Measurements from ENCODE around the gene MISP.
"Not testable (repeated sequence)": the region's sequence is repeated elsewhere in the genome, so short reads cannot be mapped to it uniquely, and the experiment has no call there.

MISP gene

GRCh38 chr19:750640-751423, at the start of gene MISP:
TSS of gene MISP (plus strand) at chr19:751112. CDS start at chr19:756947, 5,835 bp downstream.
- DNase-seq (ENCODE audit: low read depth): no peak

GRCh38 chr19:702847-703246, 48.1 kb upstream of the MISP start:
- DNase-seq (ENCODE audit: low read depth): not testable (repeated sequence)

- DNase-seq (ENCODE audit: low read depth): no peak
Measured at GRCh38 chr19:703329-703650, 47.6 kb upstream of the MISP start.

GRCh38 chr19:703651-704446, 47.1 kb upstream of the MISP start:
- DNase-seq (ENCODE audit: low read depth): no peak

DNA sequence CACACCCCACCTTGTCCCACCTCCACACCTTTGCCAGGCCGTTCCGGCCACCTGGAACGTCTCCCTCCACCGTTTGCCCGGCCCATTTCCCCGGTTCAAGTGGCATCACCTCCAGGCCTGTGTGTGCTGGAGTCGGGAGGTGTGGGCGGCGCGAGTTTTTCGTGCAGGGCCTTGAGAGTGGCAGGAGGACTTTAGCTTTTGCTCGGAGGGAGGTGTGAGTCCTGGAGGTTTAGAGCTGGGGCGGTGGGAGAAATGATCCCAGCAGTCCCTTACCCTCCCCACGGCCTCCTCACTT, 46.5 kb upstream of the MISP start:
- DNase-seq (ENCODE audit: low read depth): no peak

- DNase-seq (ENCODE audit: low read depth): no peak
Measured at GRCh38 chr19:708154-709143, 42.5 kb upstream of the MISP start, which contains the start of gene PALM. TSS of gene PALM (plus strand) at chr19:708935. CDS start at chr19:709147, 212 bp downstream.

GRCh38 chr19:709196-709964, 41.5 kb upstream of the MISP start:
- no peak for DNase-seq (ENCODE audit: low read depth)

GRCh38 chr19:709965-710571, 40.8 kb upstream of the MISP start:
- DNase-seq (ENCODE audit: low read depth): no peak

GRCh38 chr19:710767-711166, 40.1 kb upstream of the MISP start:
- no peak for DNase-seq (ENCODE audit: low read depth)

DNA sequence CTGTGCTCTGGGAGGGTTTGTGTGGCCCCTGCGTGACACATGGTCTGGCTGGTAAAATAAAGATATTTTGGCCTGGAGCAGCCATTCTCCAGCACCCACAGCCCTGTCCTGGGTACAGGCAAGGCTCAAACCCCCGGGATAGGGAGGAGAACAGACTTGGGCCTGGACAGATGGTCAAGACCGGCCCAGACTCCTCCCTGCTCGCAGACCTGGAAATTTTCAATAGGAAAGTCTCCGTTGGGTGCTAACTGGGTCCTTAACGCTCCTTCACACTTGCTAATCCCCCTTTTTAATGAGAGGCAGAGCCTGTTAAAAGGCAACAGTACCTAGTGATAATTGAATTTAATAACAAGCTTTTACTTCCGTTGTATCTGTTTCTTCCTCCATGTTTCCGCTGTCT, 39.7 kb upstream of the MISP start:
- DNase-seq (ENCODE audit: low read depth): no peak

DNA sequence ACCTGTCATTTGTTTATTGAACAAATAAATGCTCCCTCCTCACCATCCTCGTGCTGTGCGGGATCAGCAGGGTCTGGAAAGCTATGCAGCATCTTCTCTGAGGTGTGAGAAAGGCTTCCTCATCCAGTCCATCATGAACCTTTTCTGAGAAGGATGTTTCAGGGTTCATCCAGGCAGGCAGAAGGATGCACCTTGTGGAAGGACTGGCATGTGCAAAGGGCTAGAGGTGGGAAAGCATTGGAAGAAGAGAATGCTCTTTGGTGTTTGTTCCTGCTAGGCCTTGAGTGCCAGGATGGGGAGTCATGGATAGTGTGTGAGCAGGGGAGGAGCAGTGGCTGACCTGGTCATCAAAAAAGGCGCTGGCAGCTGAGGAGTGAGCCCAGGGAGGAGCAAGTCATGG, 35.6 kb upstream of the MISP start:
- no peak for DNase-seq (ENCODE audit: low read depth)

DNA sequence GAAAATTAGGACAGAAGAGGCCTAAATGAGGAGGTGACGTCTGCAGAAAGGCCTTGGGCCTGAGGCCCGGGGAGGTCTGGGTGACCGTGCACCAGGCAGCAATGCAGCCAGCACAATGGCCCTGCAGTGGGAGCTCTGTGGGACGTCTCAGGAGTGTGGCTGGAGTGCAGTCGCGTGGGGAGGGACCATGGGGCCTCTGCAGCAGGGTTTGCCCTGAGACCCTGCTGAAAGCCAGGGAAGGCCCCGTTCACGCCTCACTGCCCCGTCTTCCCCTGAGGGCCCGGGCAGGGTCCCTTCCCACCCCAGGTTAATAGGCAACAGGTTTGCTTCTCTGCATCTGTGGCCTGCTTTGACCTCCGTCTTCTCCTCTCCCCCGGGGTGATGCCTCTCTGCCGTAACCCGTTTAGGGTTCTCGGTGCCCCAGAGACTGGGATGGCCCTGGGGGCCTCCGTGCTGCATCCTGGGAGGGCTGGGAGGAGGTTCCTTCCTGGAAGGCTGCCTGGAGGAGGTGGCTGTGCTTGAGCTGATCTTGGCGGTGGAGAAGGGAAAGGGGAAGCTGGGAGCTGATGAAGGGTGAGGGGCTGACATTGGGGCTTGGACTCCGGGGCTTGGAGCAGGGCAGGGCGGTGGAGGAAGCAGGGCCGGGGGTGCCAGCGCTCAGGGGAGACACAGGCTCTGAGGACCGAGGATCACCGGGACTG, 32.5 kb upstream of the MISP start:
- no peak for DNase-seq (ENCODE audit: low read depth)

GRCh38 chr19:718991-719512, 31.9 kb upstream of the MISP start:
- DNase-seq (ENCODE audit: low read depth): no peak

DNA sequence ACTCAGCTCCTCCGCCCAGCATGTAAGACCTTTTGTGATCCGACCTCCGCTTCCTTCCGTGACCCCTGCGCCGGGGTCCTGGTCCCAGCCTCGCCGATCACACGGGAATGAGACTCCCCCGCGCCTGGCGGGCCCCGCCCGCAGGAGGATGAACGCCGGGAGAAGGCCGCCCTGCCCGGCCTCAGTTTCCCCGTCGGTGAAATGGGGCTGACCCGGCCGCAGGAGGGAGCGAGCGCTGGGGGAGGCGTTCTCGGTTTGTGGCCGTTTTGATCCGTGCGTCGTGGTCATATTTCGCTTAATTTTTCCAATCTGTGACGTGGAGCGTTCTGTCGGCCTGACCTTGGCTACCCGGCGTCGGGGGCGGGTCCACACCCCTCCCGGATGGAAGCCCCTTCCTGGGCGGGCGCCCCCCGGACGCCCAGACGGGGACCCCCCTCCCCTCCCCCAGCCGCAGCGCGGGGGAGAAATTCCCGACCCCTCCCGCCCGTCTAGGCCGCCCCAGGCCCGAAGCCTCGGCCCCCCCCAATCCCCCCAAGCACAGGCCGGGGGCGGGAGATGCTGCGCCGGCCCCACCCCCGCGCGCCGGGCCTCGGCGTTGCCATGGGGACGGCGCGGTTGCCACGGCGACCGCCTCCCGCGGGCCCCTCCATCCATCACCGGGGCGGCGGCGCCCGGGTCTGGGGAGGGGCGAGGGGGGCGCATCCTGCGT, 31.1 kb upstream of the MISP start:
- no peak for DNase-seq (ENCODE audit: low read depth)

- no peak for DNase-seq (ENCODE audit: low read depth)
Measured at GRCh38 chr19:720345-721160, 30.4 kb upstream of the MISP start.

- no peak for DNase-seq (ENCODE audit: low read depth)
Measured at GRCh38 chr19:722553-723101, 28.3 kb upstream of the MISP start.

DNA sequence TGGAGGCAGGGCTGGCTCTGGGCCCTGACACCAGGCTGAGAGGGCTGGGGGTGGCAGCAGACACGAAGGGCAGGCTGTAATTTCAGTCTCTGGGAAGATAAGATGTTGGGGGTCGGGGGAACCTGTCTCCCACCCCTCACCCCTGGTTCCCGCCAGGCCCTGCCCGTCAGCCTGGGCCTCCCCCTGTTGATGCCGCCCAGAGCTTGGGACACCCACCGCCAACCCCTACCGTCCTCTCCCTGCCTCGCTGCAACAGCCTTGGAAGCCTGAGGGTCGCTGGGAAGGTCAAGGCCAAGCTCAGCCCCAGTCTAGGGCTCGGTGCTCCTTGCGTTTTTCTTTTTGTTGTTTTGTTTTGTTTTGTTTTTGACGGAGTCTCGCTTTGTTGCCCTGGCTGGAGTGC, 27.7 kb upstream of the MISP start:
- DNase-seq (ENCODE audit: low read depth): no peak

- DNase-seq (ENCODE audit: low read depth): no peak
Measured at GRCh38 chr19:723714-724113, 27.2 kb upstream of the MISP start.

Data from non-pigmented ciliary epithelial cell (primary cell).